ENCODE measurements around the gene KCNJ15.

GRCh38 chr21:38287476-38287875, 30.7 kb downstream of the KCNJ15 start:
- no peak for TF ChIP-seq POLR2A (IDR thresholded peaks at IDR 0.05)
- no peak for TF ChIP-seq CTCF (IDR thresholded peaks at IDR 0.05)

Data from body of pancreas (tissue), 4 donors.